Measurements from ENCODE around the gene SEPTIN7. TPM values are rescaled to one million over a fixed set of nuclear protein-coding genes. Genes with fewer than 3 reads are reported as not detected.
A peak's percentile ranks its signal among the peaks of the same experiment; 100 is the strongest.

The SEPTIN7 gene
- total and polyA plus RNA-seq, 2 of the 13 experiments (the other 11 are each of a cell fraction or from before 2014, with no cell fraction given), result 103 to 129 TPM

DNA sequence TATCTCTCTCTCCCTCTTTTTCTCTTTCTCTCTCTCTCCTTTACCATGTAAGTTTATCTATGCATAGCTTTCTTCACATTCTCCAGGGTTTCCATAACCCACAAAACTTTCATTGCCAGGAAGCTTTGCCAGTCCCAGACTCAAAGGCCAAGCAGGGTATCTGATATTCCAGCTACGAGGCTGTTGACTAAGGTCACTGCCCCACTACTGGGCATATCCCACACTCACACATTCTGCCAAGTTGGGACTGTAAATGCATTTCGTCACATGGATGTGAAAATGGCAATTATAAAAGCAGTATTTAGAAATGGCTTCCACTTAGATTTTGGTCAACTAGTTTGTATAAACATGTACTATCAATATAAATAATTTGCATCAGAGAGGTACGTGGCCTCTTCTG lies 43.3 kb upstream of the SEPTIN7 start (continued):
- no peak for TF ChIP-seq NFKBIZ (CRISPR knock-in tag; IDR thresholded peaks at IDR 0.05)

DNA sequence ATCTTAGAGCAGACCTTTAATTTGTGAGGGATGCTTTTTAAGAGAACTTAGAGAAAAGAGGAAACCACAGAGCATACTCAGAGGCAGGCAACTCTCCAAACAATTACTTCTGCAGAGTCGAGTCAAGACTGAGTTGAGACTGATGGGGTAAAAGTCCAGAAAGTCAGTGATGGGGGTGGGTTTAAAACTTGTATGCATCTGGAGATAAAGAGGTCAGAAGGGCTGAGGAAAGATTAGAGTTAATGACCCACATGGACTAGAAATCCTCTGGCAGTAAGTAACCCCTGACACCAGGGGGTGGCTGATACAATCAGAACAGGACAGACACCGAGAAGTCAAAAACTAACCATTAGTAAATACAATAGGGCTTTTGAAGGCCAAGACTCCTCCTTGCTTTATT lies 42.4 kb upstream of the SEPTIN7 start:
- H3K4me2 ChIP-seq (ENCODE audit: low read depth, low read length), result no peak overlapping the region
- DNase-seq (ENCODE audit: low spot score), result peak; percentile 28
- ChIA-PET POLR2A (no interaction called here), CTCF (ENCODE audit: low intra/inter-chr PET ratio, low total read pairs) (interaction anchor here (0.7 kb wide), 1 partner anchor 148 kb away, joined by 3 read pairs; no protein-coding TSS in a partner anchor)
- peak; percentile 30 for FAIRE-seq
- no peaks in the 10 kb centered on the region for H3K27me3 ChIP-seq (ENCODE audit: control insufficient read depth in 1 of 2, insufficient read depth in 2 of 2, low read length in 2 of 2)
- no peak overlapping the region for H3K9ac ChIP-seq (ENCODE audit: insufficient read depth, low read depth, low read length)
- no peak overlapping the region for H3K4me3 ChIP-seq (replicated peaks in 1 of 3; ENCODE audit: insufficient read depth in 1 of 3, low read depth in 2 of 3, low read length in 3 of 3)
- ATAC-seq, result peak; percentile 85
- H2AFZ ChIP-seq (ENCODE audit: low read length), result no peak overlapping the region
- in situ Hi-C loops (cut with HindIII; ENCODE audit: extremely low pct_ligation_motif_present, low pct_unique_long_range_greater_than_20kb), result no loop called here
- H3K79me2 ChIP-seq (ENCODE audit: insufficient read depth, low read length), result no peaks in the 10 kb centered on the region
- no TSS peak for BruUV-seq (replicated peaks)
- H4K20me1 ChIP-seq (ENCODE audit: insufficient read depth, low read length), result no peaks in the 10 kb centered on the region
- peaks cover 26% of the 10 kb centered on the region for H3K4me1 ChIP-seq (ENCODE audit: insufficient read depth, low read length)
- H3K36me3 ChIP-seq (replicated peaks in 1 of 2; ENCODE audit: control insufficient read depth in 1 of 2, insufficient read depth in 2 of 2, low read length in 2 of 2), result no peaks in the 10 kb centered on the region
- H3K27ac ChIP-seq (ENCODE audit: extremely low read length, insufficient read depth, low read length), result no peak overlapping the region
- TF ChIP-seq ZNF652 (CRISPR knock-in tag; IDR thresholded peaks at IDR 0.05; ENCODE audit: borderline replicate concordance, low read depth) (0 out of 2 replicates have a peak, but pooled peaks have one; percentile 27), STAG1 (CRISPR knock-in tag; IDR thresholded peaks at IDR 0.05) (peak; percentile 25), ZNF234 (CRISPR knock-in tag; conservative IDR thresholded peaks at IDR 0.05) (no peak), ADNP (CRISPR knock-in tag; IDR thresholded peaks at IDR 0.05) (no peak), ZNF205 (CRISPR knock-in tag; IDR thresholded peaks at IDR 0.05) (no peak)
- TF ChIP-seq, protein P1, sequence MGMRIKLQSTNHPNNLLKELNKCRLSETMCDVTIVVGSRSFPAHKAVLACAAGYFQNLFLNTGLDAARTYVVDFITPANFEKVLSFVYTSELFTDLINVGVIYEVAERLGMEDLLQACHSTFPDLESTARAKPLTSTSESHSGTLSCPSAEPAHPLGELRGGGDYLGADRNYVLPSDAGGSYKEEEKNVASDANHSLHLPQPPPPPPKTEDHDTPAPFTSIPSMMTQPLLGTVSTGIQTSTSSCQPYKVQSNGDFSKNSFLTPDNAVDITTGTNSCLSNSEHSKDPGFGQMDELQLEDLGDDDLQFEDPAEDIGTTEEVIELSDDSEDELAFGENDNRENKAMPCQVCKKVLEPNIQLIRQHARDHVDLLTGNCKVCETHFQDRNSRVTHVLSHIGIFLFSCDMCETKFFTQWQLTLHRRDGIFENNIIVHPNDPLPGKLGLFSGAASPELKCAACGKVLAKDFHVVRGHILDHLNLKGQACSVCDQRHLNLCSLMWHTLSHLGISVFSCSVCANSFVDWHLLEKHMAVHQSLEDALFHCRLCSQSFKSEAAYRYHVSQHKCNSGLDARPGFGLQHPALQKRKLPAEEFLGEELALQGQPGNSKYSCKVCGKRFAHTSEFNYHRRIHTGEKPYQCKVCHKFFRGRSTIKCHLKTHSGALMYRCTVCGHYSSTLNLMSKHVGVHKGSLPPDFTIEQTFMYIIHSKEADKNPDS (CRISPR knock-in tag; IDR thresholded peaks at IDR 0.05), result no peak
- TF ChIP-seq, protein P2, sequence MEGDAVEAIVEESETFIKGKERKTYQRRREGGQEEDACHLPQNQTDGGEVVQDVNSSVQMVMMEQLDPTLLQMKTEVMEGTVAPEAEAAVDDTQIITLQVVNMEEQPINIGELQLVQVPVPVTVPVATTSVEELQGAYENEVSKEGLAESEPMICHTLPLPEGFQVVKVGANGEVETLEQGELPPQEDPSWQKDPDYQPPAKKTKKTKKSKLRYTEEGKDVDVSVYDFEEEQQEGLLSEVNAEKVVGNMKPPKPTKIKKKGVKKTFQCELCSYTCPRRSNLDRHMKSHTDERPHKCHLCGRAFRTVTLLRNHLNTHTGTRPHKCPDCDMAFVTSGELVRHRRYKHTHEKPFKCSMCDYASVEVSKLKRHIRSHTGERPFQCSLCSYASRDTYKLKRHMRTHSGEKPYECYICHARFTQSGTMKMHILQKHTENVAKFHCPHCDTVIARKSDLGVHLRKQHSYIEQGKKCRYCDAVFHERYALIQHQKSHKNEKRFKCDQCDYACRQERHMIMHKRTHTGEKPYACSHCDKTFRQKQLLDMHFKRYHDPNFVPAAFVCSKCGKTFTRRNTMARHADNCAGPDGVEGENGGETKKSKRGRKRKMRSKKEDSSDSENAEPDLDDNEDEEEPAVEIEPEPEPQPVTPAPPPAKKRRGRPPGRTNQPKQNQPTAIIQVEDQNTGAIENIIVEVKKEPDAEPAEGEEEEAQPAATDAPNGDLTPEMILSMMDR (CRISPR knock-in tag; IDR thresholded peaks at IDR 0.05), result peak; percentile 27; the same call in 1 of the 2 replicates
- no peaks in the 10 kb centered on the region for H3K9me3 ChIP-seq (ENCODE audit: low read length)
- WGBS (ENCODE audit: low lambda C conversion rate), result 4% methylated on average over 2 of the region's 2 CpGs
- intact Hi-C loops (cut with micrococcal nuclease; ENCODE audit: unreplicated experiment), result loop anchor here (1.0 kb wide), 2 partner anchors 43 to 148 kb away; partner anchors contain the start of gene SEPTIN7

Data from HepG2 (cell line).